Superior temporal gyrus (tissue), 1 donor: Measurements from ENCODE around the gene FTO.

Experiments used
- DNase-seq: peaks from one replicate; pipeline ENCODE4 v3.0.0-alpha.2; 2016; ENCODE audit errors: extremely low spot score

Gene FTO

GRCh38 chr16:54077050-54077821, 373.3 kb downstream of the FTO start:
- no peak for DNase-seq

- no peak for DNase-seq
These were observed 376.6 kb downstream of the FTO start for GRCh38 chr16:54080524-54081008.

GRCh38 chr16:54086791-54087190, 382.8 kb downstream of the FTO start:
- no peak for DNase-seq

DNA sequence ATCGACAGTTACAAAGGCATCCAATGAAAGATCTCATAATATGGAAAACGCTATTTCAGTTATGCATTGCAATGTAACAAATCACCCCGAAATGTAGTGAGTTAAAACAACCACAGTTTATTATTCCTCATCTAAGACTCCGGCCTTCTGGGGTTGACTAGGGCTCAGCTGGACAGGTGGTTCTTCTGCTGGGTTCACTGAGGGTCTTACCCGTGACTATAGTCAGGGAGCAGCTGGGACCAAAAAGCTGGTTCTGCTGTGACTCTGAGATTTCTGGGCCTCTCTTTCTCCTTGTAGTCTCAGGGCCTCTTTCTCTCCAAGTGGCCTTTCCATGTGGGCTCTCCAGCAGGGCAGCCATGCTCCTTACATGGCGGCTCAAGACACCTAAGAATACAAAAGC, 386.6 kb downstream of the FTO start:
- no peak for DNase-seq

DNA sequence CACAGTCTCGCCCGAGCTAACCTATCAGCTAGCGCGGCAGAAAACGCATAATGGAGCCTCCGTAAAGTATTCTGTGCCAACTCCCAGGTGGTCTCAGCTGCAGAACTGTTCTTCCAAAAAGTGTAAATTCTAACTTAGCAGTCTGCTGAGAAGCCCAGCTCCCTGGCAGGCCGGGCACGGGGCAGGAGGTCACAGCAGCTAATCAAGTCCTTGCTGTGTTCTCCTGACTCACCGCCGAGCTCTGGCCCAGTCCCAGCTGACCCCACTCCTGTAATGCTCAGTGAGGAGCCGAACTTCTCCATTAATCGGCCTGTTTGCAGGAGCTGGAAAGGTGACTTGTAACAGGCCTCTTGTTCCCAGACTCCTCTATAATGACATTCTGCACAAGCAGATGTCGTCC, 389.3 kb downstream of the FTO start:
- DNase-seq, result no peak

GRCh38 chr16:54094641-54095040, 390.7 kb downstream of the FTO start:
- DNase-seq, result no peak

- DNase-seq, result no peak
These were observed 392.7 kb downstream of the FTO start for GRCh38 chr16:54096607-54097006.

DNA sequence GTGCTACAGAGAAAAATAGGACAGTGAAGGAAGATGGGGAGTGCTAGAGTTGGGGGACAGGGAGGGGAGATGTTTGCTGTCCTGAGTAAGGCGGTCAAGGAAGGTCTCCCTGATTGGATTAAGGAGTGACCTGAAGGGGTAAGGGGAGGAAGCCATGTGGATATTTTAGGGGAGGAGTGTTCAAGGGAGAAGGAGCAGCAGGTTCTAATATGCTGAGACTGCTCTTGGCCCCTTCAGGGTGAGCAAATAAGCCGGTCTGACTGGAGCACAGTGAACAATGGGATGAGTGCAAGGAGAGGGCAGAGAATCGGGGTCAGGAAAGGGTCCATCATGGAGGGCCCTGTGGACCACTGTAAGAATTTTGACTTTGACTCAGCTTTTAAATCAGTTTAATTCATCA, 393.8 kb downstream of the FTO start:
- DNase-seq, result no peak

GRCh38 chr16:54098247-54098646, 394.3 kb downstream of the FTO start:
- DNase-seq, result no peak

- no peak for DNase-seq
These were observed 395.7 kb downstream of the FTO start for GRCh38 chr16:54099627-54100026.

DNA sequence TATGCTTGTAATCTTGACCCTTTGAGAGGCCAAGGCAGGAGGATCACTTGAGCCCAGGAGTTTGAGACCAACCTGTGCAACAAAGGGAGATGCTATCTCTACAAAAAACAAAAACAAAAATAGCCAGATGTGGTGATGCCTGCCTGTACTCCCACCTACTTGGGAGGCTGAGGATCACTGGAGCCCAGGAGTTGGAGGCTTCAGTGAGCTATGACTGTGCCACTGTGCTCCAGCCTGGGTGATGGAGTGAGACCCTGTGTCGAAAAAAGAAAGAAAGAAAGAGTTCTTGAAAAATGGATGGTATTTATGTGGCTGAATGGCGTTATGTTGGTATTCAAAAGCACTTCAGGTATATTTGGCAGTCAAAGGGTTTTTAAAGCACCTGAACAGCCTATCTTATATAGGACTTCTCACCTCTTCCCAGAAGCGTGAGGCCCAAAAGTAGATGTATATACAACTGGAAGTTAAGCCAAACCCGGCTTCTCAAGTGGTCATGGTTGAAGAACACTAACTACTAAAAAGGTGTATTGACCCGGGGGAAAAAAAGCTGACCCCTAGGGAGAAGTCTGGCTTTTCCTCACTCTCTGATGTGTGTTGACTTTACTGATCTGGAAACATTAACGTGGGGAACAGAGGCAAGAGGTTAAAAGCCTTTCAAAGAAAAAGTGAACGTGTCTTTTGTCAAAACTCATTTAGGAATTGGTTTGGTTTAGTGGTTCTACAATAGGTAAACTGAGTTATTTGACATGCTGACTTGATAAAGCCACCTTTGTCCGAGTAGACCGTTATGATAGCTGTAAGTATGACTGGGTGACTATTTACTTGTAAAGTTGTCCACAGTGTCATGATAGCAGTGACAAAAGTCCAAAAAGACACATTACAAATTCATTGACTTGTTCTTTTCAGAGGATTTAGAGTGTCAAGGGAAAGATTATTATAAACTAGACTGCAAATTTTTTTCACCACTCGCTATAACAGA, 399.2 kb downstream of the FTO start:
- DNase-seq, result no peak

GRCh38 chr16:54106057-54106456, 402.1 kb downstream of the FTO start:
- DNase-seq, result no peak

DNA sequence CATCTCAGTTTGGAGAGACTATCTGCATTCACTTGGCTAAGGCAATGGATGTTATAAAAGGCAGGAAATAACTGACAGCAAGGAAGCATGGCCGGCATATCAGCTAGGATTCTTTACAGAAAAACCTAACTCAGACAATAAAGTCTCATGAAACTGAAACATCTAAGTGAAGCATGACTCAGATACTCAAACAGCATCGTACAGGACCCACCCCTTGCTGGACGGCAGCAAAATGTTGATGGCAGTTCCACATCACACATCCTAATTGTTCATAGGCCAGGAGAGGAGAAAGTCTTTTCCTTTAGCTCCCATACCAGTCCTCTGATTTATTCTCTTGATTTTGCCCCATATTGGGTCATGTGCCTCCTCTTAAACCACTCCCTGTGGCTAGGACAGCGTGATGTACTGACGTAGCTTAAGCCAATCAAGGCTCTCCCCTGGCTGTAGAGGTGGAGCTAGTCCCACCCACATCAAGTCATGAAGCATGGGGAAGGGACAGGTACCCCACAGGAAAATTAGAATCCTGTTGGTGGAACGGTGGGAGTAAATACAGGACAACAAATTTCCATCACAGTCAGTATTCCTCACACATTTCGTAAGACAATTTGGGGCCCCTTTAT, 403.7 kb downstream of the FTO start:
- DNase-seq, result no peak

GRCh38 chr16:54110016-54110981, 406.3 kb downstream of the FTO start:
- DNase-seq, result no peak

GRCh38 chr16:54112451-54113206, 408.7 kb downstream of the FTO start:
- DNase-seq, result no peak

DNA sequence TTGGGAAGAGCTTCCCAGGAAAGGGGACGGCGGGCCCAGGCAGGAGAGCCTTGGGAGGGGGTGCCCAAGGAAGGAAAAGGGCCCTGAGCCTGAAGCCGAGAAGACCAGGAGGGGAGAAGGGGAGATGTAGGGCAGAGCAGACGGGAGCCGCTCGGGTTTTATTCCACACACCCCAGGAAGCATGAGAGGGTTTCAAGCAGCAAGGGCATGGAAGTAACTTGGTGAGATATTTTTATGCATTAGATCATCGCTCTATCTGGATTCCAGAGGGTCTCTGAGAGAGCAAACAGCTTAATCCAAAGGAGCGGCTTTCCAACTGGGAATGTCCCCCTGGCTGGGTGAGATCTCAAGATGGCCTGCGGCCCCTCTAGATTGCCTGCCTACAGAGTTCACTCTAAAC, 411.6 kb downstream of the FTO start:
- DNase-seq, result no peak

DNA sequence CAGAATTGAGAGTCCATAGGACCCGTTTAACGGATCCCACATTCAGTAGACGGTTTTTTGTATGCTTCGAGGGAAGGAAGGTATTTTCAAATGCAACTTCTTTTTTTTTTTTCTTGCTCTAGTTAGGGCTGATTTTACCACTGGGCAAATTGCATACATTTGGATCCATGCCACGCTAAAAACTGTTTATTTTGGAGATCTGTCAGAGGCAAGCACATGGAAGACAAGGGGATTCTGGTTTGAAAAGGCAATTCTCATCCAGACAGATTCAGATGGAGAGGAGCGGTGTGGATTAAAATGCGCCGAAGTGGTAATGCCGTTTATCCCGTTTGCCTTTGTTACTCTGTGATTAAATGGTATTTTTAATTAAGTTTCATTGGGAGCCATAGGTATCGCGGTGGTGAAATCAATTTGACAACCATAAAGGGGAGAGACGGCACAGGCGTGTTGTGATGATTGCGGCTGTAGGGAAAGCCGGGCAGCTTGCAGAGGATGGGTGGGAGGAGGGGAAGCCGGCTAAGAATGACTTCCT, 412.2 kb downstream of the FTO start:
- no peak for DNase-seq

DNA sequence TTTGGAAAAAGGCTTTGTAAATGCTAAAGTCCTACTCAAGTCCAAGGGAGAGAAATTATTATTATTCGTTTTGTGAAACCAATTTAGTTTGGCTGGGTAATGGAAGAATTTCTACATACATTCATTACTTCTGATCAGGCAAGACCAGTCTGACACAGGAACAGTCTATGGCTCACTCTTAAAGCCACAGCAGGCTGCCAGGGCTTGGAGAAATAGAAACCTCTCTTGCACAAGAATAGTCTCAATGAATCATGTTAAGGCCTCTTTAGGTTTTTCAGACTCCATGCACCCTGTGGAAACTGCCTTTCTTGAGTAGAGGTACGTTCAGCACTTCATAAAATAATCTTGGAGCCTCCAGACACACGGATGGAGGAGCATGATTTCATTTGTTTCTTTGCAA, 414.9 kb downstream of the FTO start:
- DNase-seq, result no peak

GRCh38 chr16:54120846-54121480, 417.0 kb downstream of the FTO start:
- no peak for DNase-seq
